ENCODE measurements around the gene TMA7. TPM values are rescaled to one million over a fixed set of nuclear protein-coding genes. Genes with fewer than 3 reads are reported as not detected.

The TMA7 gene
- total and polyA plus RNA-seq, 2 of the 13 experiments (the other 11 are each of a cell fraction or from before 2014, with no cell fraction given) = 100 to 486 TPM

GRCh38 chr3:48435774-48436476 lies 4.1 kb upstream of the TMA7 start (continued):
- TF ChIP-seq CENPX (CRISPR knock-in tag; IDR thresholded peaks at IDR 0.05) = no peak
- TF ChIP-seq RFXAP (CRISPR knock-in tag; IDR thresholded peaks at IDR 0.05; ENCODE audit: borderline replicate concordance) = 0 out of 2 replicates have a peak, but pooled peaks have one; percentile 20
- no peak for TF ChIP-seq EEA1 (CRISPR knock-in tag; IDR thresholded peaks at IDR 0.05; ENCODE audit: borderline replicate concordance)
- no peak for TF ChIP-seq ZNF616 (CRISPR knock-in tag; IDR thresholded peaks at IDR 0.05; ENCODE audit: low read depth)
- TF ChIP-seq SP5 (CRISPR knock-in tag; IDR thresholded peaks at IDR 0.05; ENCODE audit: borderline replicate concordance, low read depth) = no peak
- TF ChIP-seq, protein P1, sequence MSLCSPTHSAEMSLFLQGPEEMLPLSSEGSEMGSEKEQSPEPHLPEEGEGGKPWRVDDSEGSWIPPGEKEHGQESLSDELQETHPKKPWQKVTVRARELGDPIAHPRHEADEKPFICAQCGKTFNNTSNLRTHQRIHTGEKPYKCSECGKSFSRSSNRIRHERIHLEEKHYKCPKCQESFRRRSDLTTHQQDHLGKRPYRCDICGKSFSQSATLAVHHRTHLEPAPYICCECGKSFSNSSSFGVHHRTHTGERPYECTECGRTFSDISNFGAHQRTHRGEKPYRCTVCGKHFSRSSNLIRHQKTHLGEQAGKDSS (CRISPR knock-in tag; IDR thresholded peaks at IDR 0.05; ENCODE audit: borderline replicate concordance, low read depth) = peak; percentile 82; the same call in 1 of the 2 replicates
- TF ChIP-seq ZMYM3 (CRISPR knock-in tag; IDR thresholded peaks at IDR 0.05) = no peak
- TF ChIP-seq DR1 (CRISPR knock-in tag; IDR thresholded peaks at IDR 0.05) = no peak
- TF ChIP-seq ZNF747 (CRISPR knock-in tag; IDR thresholded peaks at IDR 0.05; ENCODE audit: borderline replicate concordance) = no peak
- TF ChIP-seq SIX1 (CRISPR knock-in tag; IDR thresholded peaks at IDR 0.05; ENCODE audit: borderline replicate concordance) = no peak
- TF ChIP-seq, protein P2, sequence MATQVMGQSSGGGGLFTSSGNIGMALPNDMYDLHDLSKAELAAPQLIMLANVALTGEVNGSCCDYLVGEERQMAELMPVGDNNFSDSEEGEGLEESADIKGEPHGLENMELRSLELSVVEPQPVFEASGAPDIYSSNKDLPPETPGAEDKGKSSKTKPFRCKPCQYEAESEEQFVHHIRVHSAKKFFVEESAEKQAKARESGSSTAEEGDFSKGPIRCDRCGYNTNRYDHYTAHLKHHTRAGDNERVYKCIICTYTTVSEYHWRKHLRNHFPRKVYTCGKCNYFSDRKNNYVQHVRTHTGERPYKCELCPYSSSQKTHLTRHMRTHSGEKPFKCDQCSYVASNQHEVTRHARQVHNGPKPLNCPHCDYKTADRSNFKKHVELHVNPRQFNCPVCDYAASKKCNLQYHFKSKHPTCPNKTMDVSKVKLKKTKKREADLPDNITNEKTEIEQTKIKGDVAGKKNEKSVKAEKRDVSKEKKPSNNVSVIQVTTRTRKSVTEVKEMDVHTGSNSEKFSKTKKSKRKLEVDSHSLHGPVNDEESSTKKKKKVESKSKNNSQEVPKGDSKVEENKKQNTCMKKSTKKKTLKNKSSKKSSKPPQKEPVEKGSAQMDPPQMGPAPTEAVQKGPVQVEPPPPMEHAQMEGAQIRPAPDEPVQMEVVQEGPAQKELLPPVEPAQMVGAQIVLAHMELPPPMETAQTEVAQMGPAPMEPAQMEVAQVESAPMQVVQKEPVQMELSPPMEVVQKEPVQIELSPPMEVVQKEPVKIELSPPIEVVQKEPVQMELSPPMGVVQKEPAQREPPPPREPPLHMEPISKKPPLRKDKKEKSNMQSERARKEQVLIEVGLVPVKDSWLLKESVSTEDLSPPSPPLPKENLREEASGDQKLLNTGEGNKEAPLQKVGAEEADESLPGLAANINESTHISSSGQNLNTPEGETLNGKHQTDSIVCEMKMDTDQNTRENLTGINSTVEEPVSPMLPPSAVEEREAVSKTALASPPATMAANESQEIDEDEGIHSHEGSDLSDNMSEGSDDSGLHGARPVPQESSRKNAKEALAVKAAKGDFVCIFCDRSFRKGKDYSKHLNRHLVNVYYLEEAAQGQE (IDR thresholded peaks at IDR 0.05; ENCODE audit: borderline replicate concordance in 1 of 2, low read depth in 1 of 2, low read length in 2 of 2) = no peak
- TF ChIP-seq, protein P3, sequence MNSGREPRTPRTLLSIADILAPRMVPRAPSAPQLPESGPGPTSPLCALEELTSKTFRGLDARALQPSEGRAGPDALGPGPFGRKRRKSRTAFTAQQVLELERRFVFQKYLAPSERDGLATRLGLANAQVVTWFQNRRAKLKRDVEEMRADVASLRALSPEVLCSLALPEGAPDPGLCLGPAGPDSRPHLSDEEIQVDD (CRISPR knock-in tag; IDR thresholded peaks at IDR 0.05; ENCODE audit: borderline replicate concordance) = no peak
- peak; percentile 67; the same call in 1 of the 2 replicates for TF ChIP-seq HMG20B (CRISPR knock-in tag; conservative IDR thresholded peaks at IDR 0.05)
